ENCODE data around the gene MKI67. TPM values are rescaled to one million over a fixed set of nuclear protein-coding genes. Genes with fewer than 3 reads are reported as not detected.

Gene MKI67
- total and polyA plus RNA-seq, 2 of the 4 experiments (the other 2 are of a cell fraction) = 13.5 to 36.4 TPM

GRCh38 chr10:128115356-128115755 lies 10.9 kb downstream of the MKI67 start:
- no peak overlapping the region for H4K91ac ChIP-seq (ENCODE audit: insufficient read depth, low read depth, low read length)
- H3K27me3 ChIP-seq (ENCODE audit: control insufficient read depth, insufficient read depth, low read length) = no peaks in the 10 kb centered on the region
- H3K14ac ChIP-seq (replicated peaks; ENCODE audit: low read depth, low read length) = no peak overlapping the region
- DNase-seq = no peak
- no peak overlapping the region for H2BK20ac ChIP-seq (ENCODE audit: low read depth, low read length)
- in situ Hi-C loops (cut with MboI; ENCODE audit: low sequenced_read_pairs) (no loop called here), intact Hi-C loops (cut with micrococcal nuclease) (no loop called here), dilution Hi-C loops (cut with HindIII; ENCODE audit: low sequenced_read_pairs, unreplicated experiment) (no loop called here)
- H3K4me3 ChIP-seq (ENCODE audit: insufficient read depth, low read depth, low read length) = no peak overlapping the region
- no peak overlapping the region for H3K9ac ChIP-seq (ENCODE audit: low read depth, low read length)
- WGBS, 2 experiments (ENCODE audit: extremely low coverage in 2 of 2, insufficient read length in 1 of 2) = 100% methylated on average over 5 of the region's 8 CpGs; no CpG with 5 or more reads in 1 of the 2 experiments
- no peak overlapping the region for H2AK5ac ChIP-seq (ENCODE audit: low read depth, low read length)
- H3K9me3 ChIP-seq (ENCODE audit: control insufficient read depth, insufficient read depth, low read length) = no peaks in the 10 kb centered on the region
- H3K56ac ChIP-seq (ENCODE audit: extremely low read depth, insufficient read depth, low read length) = no peak overlapping the region
- 0 out of 2 replicates have a peak, but pooled peaks cover 2% of the 10 kb centered on the region for H3K9me1 ChIP-seq (ENCODE audit: insufficient read depth, low read length)
- POLR2A ChIA-PET (ENCODE audit: unreplicated experiment) = no interaction called here
- TSS peak; percentile 51 for BruUV-seq (replicated peaks)
- no peak overlapping the region for H3K27ac ChIP-seq (ENCODE audit: insufficient read depth, low read length)
- no peak overlapping the region for H2BK120ac ChIP-seq (ENCODE audit: low read depth, low read length)
- TF ChIP-seq MAFK (IDR thresholded peaks at IDR 0.05; ENCODE audit: low read depth, low read length) (no peak), CEBPB (IDR thresholded peaks at IDR 0.05; ENCODE audit: low read depth, low read length) (peak; percentile 89), USF2 (IDR thresholded peaks at IDR 0.05; ENCODE audit: low read depth, low read length) (no peak)
- no peak for ATAC-seq (ENCODE audit: low read depth)
- H4K20me1 ChIP-seq (ENCODE audit: insufficient read depth, low read length) = no peaks in the 10 kb centered on the region
- CTCF ChIA-PET = interaction anchor here (0.6 to 1.0 kb wide), 2 partner anchors 9 to 26 kb away, joined by 3 to 4 read pairs; no protein-coding TSS in a partner anchor
- H3K79me1 ChIP-seq (ENCODE audit: low read depth in 1 of 2, low read length in 2 of 2) = peaks cover 25 to 30% of the 10 kb centered on the region in 2 experiments
- H2BK15ac ChIP-seq (ENCODE audit: low read depth, low read length) = no peak overlapping the region
- no peak overlapping the region for H3K4me2 ChIP-seq (ENCODE audit: low read depth, low read length)
- H3K18ac ChIP-seq (ENCODE audit: low read depth, low read length) = no peak overlapping the region
- no peak overlapping the region for H3K4ac ChIP-seq (ENCODE audit: low read depth, low read length)
- H4K5ac ChIP-seq (ENCODE audit: low read depth, low read length) = no peak overlapping the region
- no peak overlapping the region for H4K8ac ChIP-seq (ENCODE audit: low read depth in 2 of 2, low read length in 2 of 2)
- H2BK5ac ChIP-seq (ENCODE audit: low read depth, low read length, poor library complexity, severe bottlenecking) = no peak overlapping the region
- H3K36me3 ChIP-seq (ENCODE audit: control insufficient read depth, insufficient read depth, low read length) = peaks cover 16% of the 10 kb centered on the region
- H2AK9ac ChIP-seq (replicated peaks; ENCODE audit: low read depth, low read length, poor library complexity) = no peak overlapping the region
- no peak overlapping the region for H3K23ac ChIP-seq (ENCODE audit: low read depth, low read length)
- no peak overlapping the region for H2AFZ ChIP-seq (replicated peaks; ENCODE audit: low read length, poor library complexity)
- no peaks in the 10 kb centered on the region for H3K4me1 ChIP-seq (ENCODE audit: control insufficient read depth, insufficient read depth, low read length)
